ENCODE results near the gene SERPINE1. TPM values are rescaled to one million over a fixed set of nuclear protein-coding genes. Genes with fewer than 3 reads are reported as not detected.
A peak's percentile ranks its signal among the peaks of the same experiment; 100 is the strongest.

The SERPINE1 gene
- total and polyA plus RNA-seq, 2 of the 13 experiments (the other 11 are each of a cell fraction or from before 2014, with no cell fraction given), result 21.2 to 1,576 TPM

DNA sequence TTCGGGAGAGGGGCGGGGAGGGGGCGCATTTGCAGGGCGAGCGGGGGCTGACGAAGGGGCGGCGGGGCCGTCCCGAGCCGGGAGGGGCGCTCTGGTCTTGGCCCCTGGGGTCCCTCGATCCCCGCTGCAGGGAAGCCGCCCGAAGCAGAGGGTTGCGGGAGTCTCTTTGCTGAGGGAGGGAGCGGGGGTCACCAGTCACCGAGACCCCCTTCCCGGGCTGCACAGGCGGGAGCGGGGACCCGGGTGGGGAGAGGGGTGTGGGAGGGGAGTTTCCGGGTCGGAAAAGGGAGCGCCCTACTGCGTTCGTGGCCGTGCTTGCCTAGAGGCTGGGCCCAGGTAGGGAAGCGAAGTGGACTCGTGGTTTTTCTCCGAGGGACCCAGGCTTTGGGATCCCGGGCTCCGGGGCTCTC is 27.8 kb downstream of the SERPINE1 start (continued):
- TF ChIP-seq SALL2 (CRISPR knock-in tag; IDR thresholded peaks at IDR 0.05) (no peak), ZBTB38 (CRISPR knock-in tag; IDR thresholded peaks at IDR 0.05) (no peak), JARID2 (CRISPR knock-in tag; IDR thresholded peaks at IDR 0.05; ENCODE audit: insufficient replicate concordance) (no peak), ZNF549 (CRISPR knock-in tag; IDR thresholded peaks at IDR 0.05) (no peak), ZNF350 (CRISPR knock-in tag; IDR thresholded peaks at IDR 0.05; ENCODE audit: borderline replicate concordance, low read depth) (no peak), ZFY (CRISPR knock-in tag; IDR thresholded peaks at IDR 0.05) (peak; percentile 62), ZNF772 (CRISPR knock-in tag; IDR thresholded peaks at IDR 0.05) (no peak), PHF20 (CRISPR knock-in tag; IDR thresholded peaks at IDR 0.05) (0 out of 2 replicates have a peak, but pooled peaks have one; percentile 32), ZMAT3 (CRISPR knock-in tag; conservative IDR thresholded peaks at IDR 0.05) (0 out of 2 replicates have a peak, but pooled peaks have one; percentile 10), TAF1 (CRISPR knock-in tag; IDR thresholded peaks at IDR 0.05) (0 out of 2 replicates have a peak, but pooled peaks have one; percentile 37), ZNF292 (CRISPR knock-in tag; IDR thresholded peaks at IDR 0.05; ENCODE audit: borderline replicate concordance, low read depth) (no peak), ZNF367 (CRISPR knock-in tag; IDR thresholded peaks at IDR 0.05; ENCODE audit: borderline replicate concordance) (no peak), ZBTB42 (CRISPR knock-in tag; IDR thresholded peaks at IDR 0.05) (0 out of 2 replicates have a peak, but pooled peaks have one; percentile 27), SRSF1 (optimal IDR thresholded peaks at IDR 0.05; ENCODE audit: low read depth, low read length) (no peak), ATF4 (CRISPR knock-in tag; IDR thresholded peaks at IDR 0.05) (no peak), ZFX (CRISPR knock-in tag; IDR thresholded peaks at IDR 0.05; ENCODE audit: low read depth) (0 out of 2 replicates have a peak, but pooled peaks have one; percentile 21), ZNF746 (CRISPR knock-in tag; IDR thresholded peaks at IDR 0.05) (no peak; the same call in 1 of the 2 replicates), KLF13 (CRISPR knock-in tag; IDR thresholded peaks at IDR 0.05) (no peak), KLF16 (CRISPR knock-in tag; IDR thresholded peaks at IDR 0.05) (0 out of 4 replicates have a peak, but pooled peaks of 1 of the 2 experiments have one; percentile 19), GFI1 (CRISPR knock-in tag; IDR thresholded peaks at IDR 0.05; ENCODE audit: borderline replicate concordance) (no peak), NFYC (CRISPR knock-in tag; IDR thresholded peaks at IDR 0.05) (no peak)
- TF ChIP-seq, protein P1, sequence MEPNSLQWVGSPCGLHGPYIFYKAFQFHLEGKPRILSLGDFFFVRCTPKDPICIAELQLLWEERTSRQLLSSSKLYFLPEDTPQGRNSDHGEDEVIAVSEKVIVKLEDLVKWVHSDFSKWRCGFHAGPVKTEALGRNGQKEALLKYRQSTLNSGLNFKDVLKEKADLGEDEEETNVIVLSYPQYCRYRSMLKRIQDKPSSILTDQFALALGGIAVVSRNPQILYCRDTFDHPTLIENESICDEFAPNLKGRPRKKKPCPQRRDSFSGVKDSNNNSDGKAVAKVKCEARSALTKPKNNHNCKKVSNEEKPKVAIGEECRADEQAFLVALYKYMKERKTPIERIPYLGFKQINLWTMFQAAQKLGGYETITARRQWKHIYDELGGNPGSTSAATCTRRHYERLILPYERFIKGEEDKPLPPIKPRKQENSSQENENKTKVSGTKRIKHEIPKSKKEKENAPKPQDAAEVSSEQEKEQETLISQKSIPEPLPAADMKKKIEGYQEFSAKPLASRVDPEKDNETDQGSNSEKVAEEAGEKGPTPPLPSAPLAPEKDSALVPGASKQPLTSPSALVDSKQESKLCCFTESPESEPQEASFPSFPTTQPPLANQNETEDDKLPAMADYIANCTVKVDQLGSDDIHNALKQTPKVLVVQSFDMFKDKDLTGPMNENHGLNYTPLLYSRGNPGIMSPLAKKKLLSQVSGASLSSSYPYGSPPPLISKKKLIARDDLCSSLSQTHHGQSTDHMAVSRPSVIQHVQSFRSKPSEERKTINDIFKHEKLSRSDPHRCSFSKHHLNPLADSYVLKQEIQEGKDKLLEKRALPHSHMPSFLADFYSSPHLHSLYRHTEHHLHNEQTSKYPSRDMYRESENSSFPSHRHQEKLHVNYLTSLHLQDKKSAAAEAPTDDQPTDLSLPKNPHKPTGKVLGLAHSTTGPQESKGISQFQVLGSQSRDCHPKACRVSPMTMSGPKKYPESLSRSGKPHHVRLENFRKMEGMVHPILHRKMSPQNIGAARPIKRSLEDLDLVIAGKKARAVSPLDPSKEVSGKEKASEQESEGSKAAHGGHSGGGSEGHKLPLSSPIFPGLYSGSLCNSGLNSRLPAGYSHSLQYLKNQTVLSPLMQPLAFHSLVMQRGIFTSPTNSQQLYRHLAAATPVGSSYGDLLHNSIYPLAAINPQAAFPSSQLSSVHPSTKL (CRISPR knock-in tag; IDR thresholded peaks at IDR 0.05), result no peak

Data from HepG2 (cell line).